Vagina (tissue), 2 donors: ENCODE measurements around the gene TEX36. TPM values are rescaled to one million over a fixed set of nuclear protein-coding genes. Genes with fewer than 3 reads are reported as not detected.

Source experiments
- DNase-seq, 2 donors: peaks; one replicate each; pipeline ENCODE4 v3.0.0-alpha.2; 2017; ENCODE audit errors: extremely low spot score in 2 of 2
- H3K27ac ChIP-seq: fragments of 200-600 bp; sonication (generic); one replicate; pipeline ENCODE4 v1.5.1; 2019
- H3K27me3 ChIP-seq: fragments of 200-600 bp; sonication (generic); one replicate; pipeline ENCODE4 v1.5.1; 2019
- H3K36me3 ChIP-seq, 2 donors: fragments of 200-600 bp; sonication (generic); one replicate each; pipeline ENCODE4 v1.5.1; 2017 to 2019
- H3K4me1 ChIP-seq: fragments of 200-600 bp; sonication (generic); one replicate; pipeline ENCODE4 v1.5.1; 2019
- H3K4me3 ChIP-seq, 2 donors: fragments of 200-600 bp; sonication (generic); 1 replicate in 1 of 2; 2 replicates in 1 of 2; pipeline ENCODE4 v1.5.1; 2016 to 2019
- H3K9me3 ChIP-seq: fragments of 200-600 bp; sonication (generic); one replicate; pipeline ENCODE4 v1.5.1; 2019
- CTCF ChIP-seq, 3 experiments: fragments of 450-650 bp in 2 of 3; fragments of 200-600 bp in 1 of 3; sonication (generic) in 1 of 3; IDR thresholded peaks; one replicate each; pipeline ENCODE4 v1.5.1; 2017 to 2019; ENCODE audit warnings: antibody characterized with exemption in 3 of 3, mild to moderate bottlenecking in 2 of 3, moderate library complexity in 2 of 3
- POLR2A ChIP-seq, 2 donors: fragments of 450-650 bp; IDR thresholded peaks; one replicate each; pipeline ENCODE4 v1.6.1; 2017; ENCODE audit warnings: antibody characterized with exemption in 2 of 2, mild to moderate bottlenecking in 2 of 2, moderate library complexity in 2 of 2
- POLR2AphosphoS5 ChIP-seq, 2 donors: sonication (generic); formaldehyde crosslinking; IDR thresholded peaks; one replicate each; pipeline ENCODE4 v1.9.0; 2017; ENCODE audit warnings: antibody characterized with exemption in 2 of 2, mild to moderate bottlenecking in 2 of 2, low read depth in 1 of 2; ENCODE audit not compliant: insufficient read depth in 1 of 2
- intact Hi-C: fragments of 100-400 bp; cut with DNase I; formaldehyde crosslinking; loops from one replicate; pipeline ENCODE4 v1.15.1; 2023
- total RNA-seq: library from RNA; depleted of rRNA; stranded (reverse); fragments of >200 nt; gene quantifications from one replicate; pipeline ENCODE4 v1.2.3, GENCODE V29; 2016

Gene TEX36
- total RNA-seq, 1 donor from 2014 or later = not detected

- Histone ChIP-seq H3K27me3 (no peaks in the 10 kb centered on the region), H3K4me1 (peaks cover 15% of the 10 kb centered on the region), H3K27ac (no peak overlapping the region), H3K36me3 (no peaks in the 10 kb centered on the region), H3K9me3 (no peaks in the 10 kb centered on the region), H3K4me3 (no peak overlapping the region)
- no peak for DNase-seq
- TF ChIP-seq POLR2AphosphoS5 (IDR thresholded peaks at IDR 0.05; ENCODE audit: insufficient read depth in 1 of 2, low read depth in 1 of 2) (no peak), POLR2A (IDR thresholded peaks at IDR 0.05) (no peak), CTCF (IDR thresholded peaks at IDR 0.05) (no peak)
- intact Hi-C loops = loop anchor here (10.0 kb wide), 1 partner anchor 1706 kb away; no protein-coding TSS in a partner anchor
These were observed 26.1 kb upstream of the TEX36 start for GRCh38 chr10:125708971-125709503.

- intact Hi-C loops = loop anchor here (10.0 kb wide), 1 partner anchor 1707 kb away; no protein-coding TSS in a partner anchor
- no peaks in the 10 kb centered on the region for H3K9me3 ChIP-seq
- H3K4me3 ChIP-seq = no peak overlapping the region
- H3K27ac ChIP-seq = no peak overlapping the region
- no peak for DNase-seq
- no peaks in the 10 kb centered on the region for H3K36me3 ChIP-seq
- H3K4me1 ChIP-seq = peaks cover 15% of the 10 kb centered on the region
- TF ChIP-seq POLR2AphosphoS5 (IDR thresholded peaks at IDR 0.05; ENCODE audit: insufficient read depth in 1 of 2, low read depth in 1 of 2) (no peak), CTCF (IDR thresholded peaks at IDR 0.05) (no peak), POLR2A (IDR thresholded peaks at IDR 0.05) (no peak)
- no peaks in the 10 kb centered on the region for H3K27me3 ChIP-seq
These were observed 24.8 kb upstream of the TEX36 start for GRCh38 chr10:125707541-125708468.

GRCh38 chr10:125700355-125700911 lies 17.5 kb upstream of the TEX36 start:
- Histone ChIP-seq H3K27me3 (no peaks in the 10 kb centered on the region), H3K27ac (no peak overlapping the region), H3K4me1 (peaks cover under 1% of the 10 kb centered on the region), H3K9me3 (no peaks in the 10 kb centered on the region), H3K4me3 (no peak overlapping the region), H3K36me3 (no peaks in the 10 kb centered on the region)
- intact Hi-C loops = loop anchor here (10.0 kb wide), 1 partner anchor 1714 kb away; no protein-coding TSS in a partner anchor
- no peak for DNase-seq
- TF ChIP-seq CTCF (IDR thresholded peaks at IDR 0.05) (no peak), POLR2A (IDR thresholded peaks at IDR 0.05) (no peak), POLR2AphosphoS5 (IDR thresholded peaks at IDR 0.05; ENCODE audit: insufficient read depth in 1 of 2, low read depth in 1 of 2) (no peak)

GRCh38 chr10:125699562-125700143 lies 16.7 kb upstream of the TEX36 start:
- peaks cover 8% of the 10 kb centered on the region for H3K4me1 ChIP-seq
- H3K4me3 ChIP-seq = no peak overlapping the region
- no peaks in the 10 kb centered on the region for H3K27me3 ChIP-seq
- no peak for TF ChIP-seq POLR2A (IDR thresholded peaks at IDR 0.05)
- TF ChIP-seq CTCF (IDR thresholded peaks at IDR 0.05) = no peak
- no peak for TF ChIP-seq POLR2AphosphoS5 (IDR thresholded peaks at IDR 0.05; ENCODE audit: insufficient read depth in 1 of 2, low read depth in 1 of 2)
- intact Hi-C loops = loop anchor here (10.0 kb wide), 1 partner anchor 1715 kb away; no protein-coding TSS in a partner anchor
- no peaks in the 10 kb centered on the region for H3K36me3 ChIP-seq
- no peak overlapping the region for H3K27ac ChIP-seq
- H3K9me3 ChIP-seq = no peaks in the 10 kb centered on the region
- DNase-seq = no peak
